GM12878 (cell line): Measurements from ENCODE around the gene HACD3. TPM values are rescaled to one million over a fixed set of nuclear protein-coding genes. Genes with fewer than 3 reads are reported as not detected.

Source experiments
- ATAC-seq: fragments of 200-7000 bp; cut with Tn5 transposase; 3 replicates; pipeline ENCODE4 v1.9.1; 2020; ENCODE audit warnings: mild to moderate bottlenecking, moderate library complexity
- BruUV-seq: library from RNA; stranded (reverse); fragments of 400-500 nt; replicated peaks from 2 replicates; lab custom pipeline; 2021; lab: Mats Ljungman, UMichigan
- CTCF ChIA-PET: fragments of 300-600 bp; sonication (Branson Sonifier 250); formaldehyde crosslinking; extraction: SDS; loops from one replicate; lab custom pipeline; 2021; ENCODE audit warnings: inconsistent platforms; lab: Yijun Ruan, JAX
- POLR2A ChIA-PET: fragments of 350-600 bp; formaldehyde crosslinking; extraction: SDS; loops from one replicate; lab custom pipeline; 2021; ENCODE audit warnings: inconsistent platforms; lab: Charles Lee
- RAD21 ChIA-PET: fragments of 300-600 bp; sonication (Branson Sonifier 250); formaldehyde crosslinking; loops from one replicate; lab custom pipeline; 2023; ENCODE audit warnings: antibody characterized with exemption; ENCODE audit not compliant: unreplicated experiment; lab: Charles Lee
- SMC1A ChIA-PET: fragments of 300-600 bp; sonication (Branson Sonifier 250); formaldehyde crosslinking; loops from one replicate; lab custom pipeline; 2023; ENCODE audit not compliant: unreplicated experiment, uncharacterized antibody; lab: Charles Lee
- DNase-seq: peaks from one replicate; pipeline ENCODE4 v3.0.0-alpha.2; 2011; ENCODE audit warnings: low read depth, low spot score
- FAIRE-seq: peaks from 3 replicates; lab custom pipeline; 2011; peaks lifted over from hg19 to GRCh38; lab: Jason Lieb, UNC
- H2AFZ ChIP-seq: 2 replicates; pipeline ENCODE4 v1.6.0; 2011; ENCODE audit warnings: low read depth, low read length, control low read depth; ENCODE audit not compliant: control insufficient read depth
- H3K27ac ChIP-seq: 2 replicates; pipeline ENCODE4 v1.5.1; 2011; ENCODE audit warnings: control low read depth; ENCODE audit not compliant: control insufficient read depth, insufficient read depth
- H3K27me3 ChIP-seq, 2 experiments: replicated peaks in 1 of 2; 2 replicates each; pipeline versions ENCODE4 v1.6.0 to v1.6.1; 2011; ENCODE audit warnings: low read length in 1 of 2; ENCODE audit not compliant: control insufficient read depth in 2 of 2, insufficient read depth in 2 of 2
- H3K36me3 ChIP-seq, 2 experiments: 2 replicates each; pipeline ENCODE4 v1.5.1; 2011; ENCODE audit warnings: low read length in 1 of 2; ENCODE audit not compliant: control insufficient read depth in 2 of 2, insufficient read depth in 2 of 2
- H3K4me1 ChIP-seq: 2 replicates; pipeline ENCODE4 v1.6.1; 2011; ENCODE audit warnings: mild to moderate bottlenecking, low read length, moderate library complexity, mixed read lengths; ENCODE audit not compliant: control insufficient read depth, insufficient read depth
- H3K4me2 ChIP-seq: 2 replicates; pipeline ENCODE4 v1.6.0; 2011; ENCODE audit warnings: control low read depth; ENCODE audit not compliant: control insufficient read depth, insufficient read depth
- H3K4me3 ChIP-seq: fragments of 200-600 bp; sonication (generic); 2 replicates; pipeline ENCODE4 v1.5.1; 2016
- H3K79me2 ChIP-seq: 2 replicates; pipeline ENCODE4 v1.6.0; 2011; ENCODE audit warnings: low read length; ENCODE audit not compliant: control insufficient read depth, insufficient read depth
- H3K9ac ChIP-seq: 2 replicates; pipeline ENCODE4 v1.8.0; 2011; ENCODE audit warnings: low read length, control low read depth, mixed read lengths; ENCODE audit not compliant: control insufficient read depth, insufficient read depth
- H3K9me3 ChIP-seq: replicated peaks from 3 replicates; pipeline ENCODE4 v1.5.1; 2011; ENCODE audit warnings: mild to moderate bottlenecking, low read length; ENCODE audit not compliant: control insufficient read depth, insufficient read depth
- H4K20me1 ChIP-seq: 2 replicates; pipeline ENCODE4 v1.6.0; 2011; ENCODE audit not compliant: control insufficient read depth, insufficient read depth
- BMI1 ChIP-seq: fragments of 450-650 bp; IDR thresholded peaks from 2 replicates; pipeline ENCODE4 v1.6.1; 2016; ENCODE audit warnings: mild to moderate bottlenecking, moderate library complexity, borderline replicate concordance
- CBX5 ChIP-seq: sonication (generic); IDR thresholded peaks from 2 replicates; pipeline ENCODE4 v1.6.1; 2016; ENCODE audit warnings: low read depth, moderate library complexity, mild to moderate bottlenecking, inconsistent platforms
- CTCF ChIP-seq, 3 experiments: IDR thresholded peaks in 2 of 3; conservative IDR thresholded peaks in 1 of 3; 2 replicates each; pipeline ENCODE4 v1.5.1; 2011; ENCODE audit warnings: low read depth in 3 of 3, low read length in 3 of 3, mild to moderate bottlenecking in 3 of 3, control low read depth in 2 of 3, moderate library complexity in 2 of 3, inconsistent platforms in 1 of 3, mixed read lengths in 1 of 3; ENCODE audit not compliant: control insufficient read depth in 2 of 3, insufficient read depth in 1 of 3; ENCODE audit errors: extremely low read depth in 1 of 3
- KLF5 ChIP-seq: fragments of 450-650 bp; IDR thresholded peaks from 2 replicates; pipeline ENCODE4 v1.6.1; 2014; ENCODE audit warnings: mild to moderate bottlenecking; ENCODE audit not compliant: partially characterized antibody
- MLLT1 ChIP-seq: fragments of 450-650 bp; IDR thresholded peaks from 2 replicates; pipeline ENCODE4 v1.6.1; 2016; ENCODE audit warnings: mild to moderate bottlenecking
- RAD21 ChIP-seq: IDR thresholded peaks from 2 replicates; pipeline ENCODE4 v1.6.1; 2011; ENCODE audit warnings: mild to moderate bottlenecking, low read depth, low read length, moderate library complexity; ENCODE audit not compliant: insufficient read depth
- ZNF622 ChIP-seq: fragments of 450-650 bp; IDR thresholded peaks from 2 replicates; pipeline ENCODE4 v1.6.1; 2017; ENCODE audit warnings: mild to moderate bottlenecking, inconsistent platforms
- WGBS: methylation state at CpG from one replicate; pipeline ENCODE4 v1.1.6; 2016; ENCODE audit warnings: low lambda C conversion rate; ENCODE audit not compliant: insufficient replicate concordance, insufficient coverage; ENCODE audit errors: missing lambda C conversion rate; 5-methylcytosine and 5-hydroxymethylcytosine counted together
- in situ Hi-C: fragments of 300-500 bp; cut with MboI; formaldehyde crosslinking; loops from 9 replicates; pipeline ENCODE4 v1.14.3; 2018; ENCODE audit warnings: mixed read lengths
- intact Hi-C: fragments of 100-400 bp; cut with micrococcal nuclease; formaldehyde crosslinking; loops from one replicate; pipeline ENCODE4 v1.14.2; 2022; ENCODE audit not compliant: unreplicated experiment
- polyA plus RNA-seq, 11 experiments: library from polyadenylated mRNA; depleted of rRNA in 4 of 11; unstranded in 6 of 11; stranded (reverse) in 5 of 11; fragments of >200 nt; fragmentation: Nextera tagmentation in 4 of 11; fragmentation: Illumina TruSeq in 1 of 11; extraction: Ambion mirVana in 4 of 11; extraction: Trizol in 1 of 11; gene quantifications; 1 replicate in 1 of 11; 2 replicates in 10 of 11; pipeline versions ENCODE4 v1.2.1 to v1.2.3, GENCODE V29; 2011 to 2016; ENCODE audit warnings: inconsistent platforms in 2 of 11, missing spikeins in 2 of 11, low read depth in 1 of 11
- total RNA-seq, 4 experiments: library from RNA; depleted of rRNA in 3 of 4; stranded (reverse); fragments of >200 nt in 3 of 4; fragmentation: Illumina TruSeq in 1 of 4; extraction: Trizol in 1 of 4; gene quantifications; 2 replicates each; pipeline versions ENCODE4 v1.2.1 to v1.2.3, GENCODE V29; 2013 to 2021

The HACD3 gene
- total and polyA plus RNA-seq, 10 of the 15 experiments (the other 5 are each of a cell fraction or from before 2014, with no cell fraction given) = 25.9 to 75.8 (median 48.3) TPM

DNA sequence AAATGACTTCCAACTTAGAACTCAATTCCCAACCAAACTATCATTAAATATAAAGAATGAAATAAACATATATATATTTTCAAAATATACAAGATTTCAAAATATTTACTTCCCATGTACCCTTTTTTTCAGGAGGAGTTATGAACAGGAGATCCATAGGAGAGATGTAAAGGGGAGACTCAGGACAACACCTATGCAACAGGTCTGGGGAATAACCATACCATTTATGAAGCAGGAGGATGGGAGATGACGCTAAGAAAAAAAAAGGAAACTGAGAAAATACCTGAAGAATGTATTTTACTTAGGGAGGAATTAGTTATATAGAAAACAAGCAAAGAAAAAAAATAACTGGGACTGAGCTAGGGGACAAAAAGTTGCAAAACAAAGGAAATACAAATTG is 56.8 kb downstream of the HACD3 start:
- intact Hi-C loops = no loop called here
- DNase-seq = no peak
- ChIA-PET POLR2A (no interaction called here), SMC1A (interaction anchor here (0.7 kb wide), 1 partner anchor 172 kb away, joined by 4 read pairs; no protein-coding TSS in a partner anchor), RAD21 (no interaction called here), CTCF (no interaction called here)
- no peak overlapping the region for H3K4me3 ChIP-seq
- peaks cover 5 to 12% of the 10 kb centered on the region in 2 experiments; a peak in 3 of 4 replicates for H3K36me3 ChIP-seq
- no peak overlapping the region for H3K4me2 ChIP-seq
- H3K9me3 ChIP-seq = no peaks in the 10 kb centered on the region
- no peak for FAIRE-seq
- peaks cover 4% of the 10 kb centered on the region; the same call in 1 of the 2 replicates for H3K4me1 ChIP-seq
- ATAC-seq = no peak
- WGBS = 88% methylated on average over 1 of the region's 1 CpG
- H3K27me3 ChIP-seq = no peaks in the 10 kb centered on the region
- no peak overlapping the region for H3K9ac ChIP-seq
- no peak overlapping the region for H2AFZ ChIP-seq
- in situ Hi-C loops = no loop called here
- no peaks in the 10 kb centered on the region for H3K79me2 ChIP-seq
- no peaks in the 10 kb centered on the region for H4K20me1 ChIP-seq
- H3K27ac ChIP-seq = no peak overlapping the region
- no peak for TF ChIP-seq ZNF622
- BruUV-seq = no TSS peak

GRCh38 chr15:65595960-65596359 is 65.7 kb downstream of the HACD3 start:
- peaks cover 3 to 32% of the 10 kb centered on the region in 2 experiments; a peak in 3 of 4 replicates for H3K36me3 ChIP-seq
- ChIA-PET POLR2A (interaction anchor here (1.0 kb wide), 1 partner anchor 325 kb away, joined by 3 read pairs; no protein-coding TSS in a partner anchor), SMC1A (interaction anchor here (0.6 to 1.8 kb wide), 9 partner anchors 11 to 261 kb away, joined by 3 to 10 read pairs (median 4); partner anchors contain the start of gene INTS14), CTCF (interaction anchor here (1.0 to 3.0 kb wide), 12 partner anchors 15 to 876 kb away, joined by 3 to 15 read pairs (median 3); partner anchors contain the start of gene INTS14), RAD21 (interaction anchor here (1.2 kb wide), 1 partner anchor 241 kb away, joined by 4 read pairs; no protein-coding TSS in a partner anchor)
- no TSS peak for BruUV-seq
- no peak overlapping the region for H2AFZ ChIP-seq
- in situ Hi-C loops = no loop called here
- ATAC-seq = peak; percentile 47; the same call in 2 of the 3 replicates
- no peak for FAIRE-seq
- no peak overlapping the region for H3K9ac ChIP-seq
- no peaks in the 10 kb centered on the region for H3K4me1 ChIP-seq
- no peaks in the 10 kb centered on the region for H3K27me3 ChIP-seq
- no peak for DNase-seq
- H3K27ac ChIP-seq = no peak overlapping the region
- intact Hi-C loops = no loop called here
- H3K4me3 ChIP-seq = no peak overlapping the region
- WGBS = 86% methylated on average over 3 of the region's 3 CpGs
- TF ChIP-seq KLF5 = no peak
- TF ChIP-seq CTCF (IDR thresholded peaks at IDR 0.05 in 2 of 3, conservative IDR thresholded peaks at IDR 0.05 in 1 of 3; ENCODE audit: control insufficient read depth in 2 of 3, extremely low read depth in 1 of 3, insufficient read depth in 1 of 3, low read depth in 3 of 3, low read length in 3 of 3) = peak; percentile 19 to 45 (median 34); a peak in 4 of 6 replicates
- no peak for TF ChIP-seq CBX5
- TF ChIP-seq RAD21 = peak; percentile 57
- TF ChIP-seq MLLT1 = no peak
- no peak for TF ChIP-seq BMI1
- H4K20me1 ChIP-seq = no peaks in the 10 kb centered on the region
- H3K79me2 ChIP-seq = no peaks in the 10 kb centered on the region
- no peak overlapping the region for H3K4me2 ChIP-seq
- H3K9me3 ChIP-seq = no peaks in the 10 kb centered on the region
